SK-N-SH treated with all-trans-retinoic acid at 6 μM for 48 hours (cell line): ENCODE measurements around the gene LGR4.

Experiments
- OSR1 ChIP-seq: fragments of 250-450 bp; sonication (Bioruptor Pico); IDR thresholded peaks from 2 replicates; pipeline ENCODE4 v1.8.0; 2022; ENCODE audit warnings: moderate library complexity, mild to moderate bottlenecking, inconsistent platforms
- TCF4 ChIP-seq: fragments of 250-450 bp; sonication (Bioruptor Pico); IDR thresholded peaks from 2 replicates; pipeline ENCODE4 v1.8.0; 2021; ENCODE audit warnings: mild to moderate bottlenecking, moderate library complexity, borderline replicate concordance
- ZC3H10 ChIP-seq: fragments of 250-450 bp; sonication (Bioruptor Pico); IDR thresholded peaks from 2 replicates; pipeline ENCODE4 v1.5.1; 2021; ENCODE audit warnings: mild to moderate bottlenecking, moderate library complexity
- TF ChIP-seq, protein P1 (sequence below): fragments of 250-450 bp; sonication (Bioruptor Pico); IDR thresholded peaks from 2 replicates; pipeline ENCODE4 v1.5.0; 2020; ENCODE audit warnings: mild to moderate bottlenecking, moderate library complexity
- TF ChIP-seq, protein P2 (sequence below): fragments of 250-450 bp; sonication (Bioruptor Pico); IDR thresholded peaks from 2 replicates; pipeline ENCODE4 v1.8.0; 2020; ENCODE audit warnings: mild to moderate bottlenecking, moderate library complexity, borderline replicate concordance

DNA sequence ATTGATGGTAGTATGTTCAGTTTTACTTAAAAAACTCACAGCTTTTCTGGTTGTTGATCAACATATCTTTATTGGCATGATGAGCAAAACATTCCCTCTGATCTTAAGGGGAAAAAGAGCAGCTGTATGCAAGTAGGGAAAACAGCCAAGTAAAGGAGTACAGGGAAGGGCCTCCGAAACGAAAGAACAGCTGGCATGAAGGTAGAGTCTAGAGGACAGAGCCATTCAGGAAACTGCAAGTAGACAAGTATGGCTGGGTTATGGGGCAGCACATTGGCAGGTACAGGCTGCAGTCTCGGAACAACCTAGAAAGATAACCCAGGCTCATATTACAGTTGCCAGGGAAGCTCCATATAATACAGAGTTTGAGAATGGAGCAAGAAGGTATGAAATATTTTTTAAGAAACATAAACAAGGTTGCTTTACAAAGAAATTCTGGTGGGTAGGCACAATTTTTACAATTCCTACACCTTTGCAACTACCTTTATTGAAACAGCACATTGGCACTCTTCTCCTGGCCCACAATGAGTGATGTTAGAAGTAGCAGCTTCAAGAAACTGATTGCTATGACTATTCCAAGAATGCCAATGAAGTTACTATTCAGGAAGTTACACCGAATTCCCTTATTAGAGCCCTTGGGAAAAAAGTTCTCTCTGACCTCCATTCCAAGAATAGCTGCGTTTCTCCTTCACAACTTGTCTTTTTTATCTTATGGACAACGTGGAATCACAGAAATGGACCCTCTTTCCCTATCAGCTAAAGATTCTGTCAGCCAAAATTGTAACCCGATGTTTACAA lies 45.2 kb downstream of the LGR4 start:
- no peak for TF ChIP-seq TCF4 (CRISPR knock-in tag)
- no peak for TF ChIP-seq ZC3H10
- TF ChIP-seq, protein P1, sequence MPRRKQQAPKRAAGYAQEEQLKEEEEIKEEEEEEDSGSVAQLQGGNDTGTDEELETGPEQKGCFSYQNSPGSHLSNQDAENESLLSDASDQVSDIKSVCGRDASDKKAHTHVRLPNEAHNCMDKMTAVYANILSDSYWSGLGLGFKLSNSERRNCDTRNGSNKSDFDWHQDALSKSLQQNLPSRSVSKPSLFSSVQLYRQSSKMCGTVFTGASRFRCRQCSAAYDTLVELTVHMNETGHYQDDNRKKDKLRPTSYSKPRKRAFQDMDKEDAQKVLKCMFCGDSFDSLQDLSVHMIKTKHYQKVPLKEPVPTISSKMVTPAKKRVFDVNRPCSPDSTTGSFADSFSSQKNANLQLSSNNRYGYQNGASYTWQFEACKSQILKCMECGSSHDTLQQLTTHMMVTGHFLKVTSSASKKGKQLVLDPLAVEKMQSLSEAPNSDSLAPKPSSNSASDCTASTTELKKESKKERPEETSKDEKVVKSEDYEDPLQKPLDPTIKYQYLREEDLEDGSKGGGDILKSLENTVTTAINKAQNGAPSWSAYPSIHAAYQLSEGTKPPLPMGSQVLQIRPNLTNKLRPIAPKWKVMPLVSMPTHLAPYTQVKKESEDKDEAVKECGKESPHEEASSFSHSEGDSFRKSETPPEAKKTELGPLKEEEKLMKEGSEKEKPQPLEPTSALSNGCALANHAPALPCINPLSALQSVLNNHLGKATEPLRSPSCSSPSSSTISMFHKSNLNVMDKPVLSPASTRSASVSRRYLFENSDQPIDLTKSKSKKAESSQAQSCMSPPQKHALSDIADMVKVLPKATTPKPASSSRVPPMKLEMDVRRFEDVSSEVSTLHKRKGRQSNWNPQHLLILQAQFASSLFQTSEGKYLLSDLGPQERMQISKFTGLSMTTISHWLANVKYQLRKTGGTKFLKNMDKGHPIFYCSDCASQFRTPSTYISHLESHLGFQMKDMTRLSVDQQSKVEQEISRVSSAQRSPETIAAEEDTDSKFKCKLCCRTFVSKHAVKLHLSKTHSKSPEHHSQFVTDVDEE: no peak
- TF ChIP-seq OSR1 (CRISPR knock-in tag): no peak
- TF ChIP-seq, protein P2, sequence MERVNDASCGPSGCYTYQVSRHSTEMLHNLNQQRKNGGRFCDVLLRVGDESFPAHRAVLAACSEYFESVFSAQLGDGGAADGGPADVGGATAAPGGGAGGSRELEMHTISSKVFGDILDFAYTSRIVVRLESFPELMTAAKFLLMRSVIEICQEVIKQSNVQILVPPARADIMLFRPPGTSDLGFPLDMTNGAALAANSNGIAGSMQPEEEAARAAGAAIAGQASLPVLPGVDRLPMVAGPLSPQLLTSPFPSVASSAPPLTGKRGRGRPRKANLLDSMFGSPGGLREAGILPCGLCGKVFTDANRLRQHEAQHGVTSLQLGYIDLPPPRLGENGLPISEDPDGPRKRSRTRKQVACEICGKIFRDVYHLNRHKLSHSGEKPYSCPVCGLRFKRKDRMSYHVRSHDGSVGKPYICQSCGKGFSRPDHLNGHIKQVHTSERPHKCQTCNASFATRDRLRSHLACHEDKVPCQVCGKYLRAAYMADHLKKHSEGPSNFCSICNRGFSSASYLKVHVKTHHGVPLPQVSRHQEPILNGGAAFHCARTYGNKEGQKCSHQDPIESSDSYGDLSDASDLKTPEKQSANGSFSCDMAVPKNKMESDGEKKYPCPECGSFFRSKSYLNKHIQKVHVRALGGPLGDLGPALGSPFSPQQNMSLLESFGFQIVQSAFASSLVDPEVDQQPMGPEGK (CRISPR knock-in tag): no peak
